HG02870 (cell line): ENCODE results near the gene CAPN3.

Source experiments
- ATAC-seq: cut with Tn5 transposase; IDR thresholded peaks from one replicate; pipeline ENCODE4 v1.9.1; 2021; ENCODE audit warnings: mild to moderate bottlenecking, moderate library complexity; ENCODE audit not compliant: unreplicated experiment

Gene CAPN3

GRCh38 chr15:42355291-42355690, 4.0 kb upstream of the CAPN3 start:
- ATAC-seq: no peak

GRCh38 chr15:42356851-42357250, 2.5 kb upstream of the CAPN3 start:
- no peak for ATAC-seq

- ATAC-seq: no peak
Observed at GRCh38 chr15:42358141-42358540, 1.2 kb upstream of the CAPN3 start.

GRCh38 chr15:42359985-42360384, 684 bp downstream of the CAPN3 start:
- ATAC-seq: no peak

- no peak for ATAC-seq
Observed at GRCh38 chr15:42360535-42361112, 1.3 kb downstream of the CAPN3 start.

GRCh38 chr15:42363487-42363886, 4.2 kb downstream of the CAPN3 start:
- no peak for ATAC-seq

GRCh38 chr15:42363942-42364341, 4.6 kb downstream of the CAPN3 start:
- ATAC-seq: no peak

- ATAC-seq: no peak
Observed at GRCh38 chr15:42364529-42364928, 5.2 kb downstream of the CAPN3 start.

GRCh38 chr15:42365921-42366550, 6.7 kb downstream of the CAPN3 start:
- no peak for ATAC-seq

- no peak for ATAC-seq
Observed at GRCh38 chr15:42367041-42367440, 7.7 kb downstream of the CAPN3 start.

- no peak for ATAC-seq
Observed at GRCh38 chr15:42368096-42368495, 8.8 kb downstream of the CAPN3 start.

- no peak for ATAC-seq
Observed at GRCh38 chr15:42371096-42371495, 11.8 kb downstream of the CAPN3 start.

GRCh38 chr15:42373274-42373673, 14.0 kb downstream of the CAPN3 start:
- ATAC-seq: no peak

- no peak for ATAC-seq
Observed at GRCh38 chr15:42373936-42374335, 14.6 kb downstream of the CAPN3 start.

- ATAC-seq: no peak
Observed at GRCh38 chr15:42374810-42375209, 15.5 kb downstream of the CAPN3 start.

- ATAC-seq: no peak
Observed at GRCh38 chr15:42375252-42375651, 16.0 kb downstream of the CAPN3 start.

GRCh38 chr15:42375941-42376340, 16.6 kb downstream of the CAPN3 start:
- ATAC-seq: no peak

- no peak for ATAC-seq
Observed at GRCh38 chr15:42378011-42378410, 18.7 kb downstream of the CAPN3 start.

- no peak for ATAC-seq
Observed at GRCh38 chr15:42384597-42384996, 25.3 kb downstream of the CAPN3 start.

GRCh38 chr15:42385206-42385979, 26.1 kb downstream of the CAPN3 start:
- ATAC-seq: no peak

GRCh38 chr15:42385980-42386700, 26.8 kb downstream of the CAPN3 start:
- ATAC-seq: no peak

- ATAC-seq: no peak
Observed at GRCh38 chr15:42387603-42388002, 28.3 kb downstream of the CAPN3 start.
